ENCODE results near the gene SVOPL.

DNA sequence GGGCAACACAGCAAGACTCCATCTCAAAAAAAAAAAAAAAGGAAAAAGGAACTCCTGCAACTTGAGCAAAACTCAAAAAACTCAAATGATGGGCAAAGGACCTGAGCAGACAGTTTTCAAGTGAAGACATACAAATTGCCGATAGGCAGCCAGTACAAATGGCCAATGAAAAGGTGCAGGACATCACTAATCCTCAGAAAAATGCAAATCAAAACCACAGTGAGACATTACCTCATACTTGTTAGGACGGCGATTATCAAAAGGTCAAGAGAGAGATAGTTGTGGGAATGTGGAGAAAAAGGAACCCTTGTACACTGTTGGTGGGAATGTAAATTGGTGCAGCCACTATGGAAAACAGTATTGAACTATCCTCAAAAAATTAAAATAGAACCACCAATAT is 16.8 kb downstream of the SVOPL start:
- TF ChIP-seq EZH2 (IDR thresholded peaks at IDR 0.05; ENCODE audit: borderline replicate concordance, low read depth, low read length, severe bottlenecking) = no peak
- TF ChIP-seq, protein P1, sequence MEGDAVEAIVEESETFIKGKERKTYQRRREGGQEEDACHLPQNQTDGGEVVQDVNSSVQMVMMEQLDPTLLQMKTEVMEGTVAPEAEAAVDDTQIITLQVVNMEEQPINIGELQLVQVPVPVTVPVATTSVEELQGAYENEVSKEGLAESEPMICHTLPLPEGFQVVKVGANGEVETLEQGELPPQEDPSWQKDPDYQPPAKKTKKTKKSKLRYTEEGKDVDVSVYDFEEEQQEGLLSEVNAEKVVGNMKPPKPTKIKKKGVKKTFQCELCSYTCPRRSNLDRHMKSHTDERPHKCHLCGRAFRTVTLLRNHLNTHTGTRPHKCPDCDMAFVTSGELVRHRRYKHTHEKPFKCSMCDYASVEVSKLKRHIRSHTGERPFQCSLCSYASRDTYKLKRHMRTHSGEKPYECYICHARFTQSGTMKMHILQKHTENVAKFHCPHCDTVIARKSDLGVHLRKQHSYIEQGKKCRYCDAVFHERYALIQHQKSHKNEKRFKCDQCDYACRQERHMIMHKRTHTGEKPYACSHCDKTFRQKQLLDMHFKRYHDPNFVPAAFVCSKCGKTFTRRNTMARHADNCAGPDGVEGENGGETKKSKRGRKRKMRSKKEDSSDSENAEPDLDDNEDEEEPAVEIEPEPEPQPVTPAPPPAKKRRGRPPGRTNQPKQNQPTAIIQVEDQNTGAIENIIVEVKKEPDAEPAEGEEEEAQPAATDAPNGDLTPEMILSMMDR (IDR thresholded peaks at IDR 0.05; ENCODE audit: borderline replicate concordance, extremely low read depth, low read length, poor library complexity, severe bottlenecking) = no peak
